Endodermal cell (in vitro differentiated cells): ENCODE results near the gene EMD. TPM values are rescaled to one million over a fixed set of nuclear protein-coding genes. Genes with fewer than 3 reads are reported as not detected.

Experiments
- DNase-seq: peaks from one replicate; pipeline ENCODE4 v3.0.0-alpha.2; 2017
- H3K27ac ChIP-seq: 2 replicates; pipeline ENCODE4 v1.5.1; 2013; ENCODE audit warnings: mild to moderate bottlenecking, low read depth, low read length, moderate library complexity
- H3K27me3 ChIP-seq: 2 replicates; pipeline ENCODE4 v1.6.1; 2013; ENCODE audit warnings: mild to moderate bottlenecking, low read length, moderate library complexity; ENCODE audit not compliant: insufficient read depth, control insufficient read depth, poor library complexity, severe bottlenecking
- H3K36me3 ChIP-seq: 2 replicates; pipeline ENCODE4 v1.7.0; 2013; ENCODE audit warnings: mild to moderate bottlenecking, low read length, moderate library complexity; ENCODE audit not compliant: control insufficient read depth, insufficient read depth
- H3K4me1 ChIP-seq: one replicate; pipeline ENCODE4 v1.7.0; 2013; ENCODE audit warnings: low read length; ENCODE audit not compliant: control insufficient read depth, insufficient read depth
- H3K4me3 ChIP-seq: 2 replicates; pipeline ENCODE4 v1.5.1; 2013; ENCODE audit warnings: mild to moderate bottlenecking, low read length, moderate library complexity
- H3K9ac ChIP-seq: 2 replicates; pipeline ENCODE4 v1.6.1; 2013; ENCODE audit warnings: mild to moderate bottlenecking, low read length, moderate library complexity; ENCODE audit not compliant: poor library complexity, severe bottlenecking; ENCODE audit errors: extremely low read depth
- H3K9me3 ChIP-seq: 2 replicates; pipeline ENCODE4 v1.6.1; 2013; ENCODE audit warnings: mild to moderate bottlenecking, low read length, moderate library complexity; ENCODE audit not compliant: control insufficient read depth
- H3K27ac Mint-ChIP-seq: 2 replicates; pipeline ENCODE4 v1.8.0; 2020; ENCODE audit warnings: mixed read lengths
- H3K27me3 Mint-ChIP-seq: 2 replicates; pipeline ENCODE4 v1.8.0; 2021; ENCODE audit warnings: mild to moderate bottlenecking, mixed read lengths; ENCODE audit not compliant: insufficient read depth
- H3K36me3 Mint-ChIP-seq: 2 replicates; pipeline ENCODE4 v1.8.0; 2020; ENCODE audit warnings: low read depth, mixed read lengths
- H3K4me1 Mint-ChIP-seq: 2 replicates; pipeline ENCODE4 v1.8.0; 2020; ENCODE audit warnings: mixed read lengths
- H3K4me3 Mint-ChIP-seq: 2 replicates; pipeline ENCODE4 v1.8.0; 2020; ENCODE audit warnings: mild to moderate bottlenecking, moderate library complexity, mixed read lengths
- H3K9me3 Mint-ChIP-seq: 2 replicates; pipeline ENCODE4 v1.8.0; 2020; ENCODE audit warnings: mild to moderate bottlenecking, mixed read lengths
- WGBS, 2 experiments: methylation state at CpG; one replicate each; pipeline versions ENCODE4 v1.1.5 to v1.1.7; 2013; ENCODE audit warnings: missing lambda C conversion rate in 2 of 2, mixed read lengths in 1 of 2; ENCODE audit not compliant: insufficient coverage in 1 of 2, insufficient read length in 1 of 2; 5-methylcytosine and 5-hydroxymethylcytosine counted together
- total RNA-seq, 2 donors: library from RNA; stranded (reverse); fragmentation: NEBNext Ultra II Directional in 1 of 2; extraction: Animal tissue kit (Norgen Biotek cat#: 25700) in 1 of 2; gene quantifications; 2 replicates in 1 of 2; 3 replicates in 1 of 2; pipeline ENCODE4 v1.2.1, GENCODE V29; 2021
- TF ChIP-seq, protein P1 (sequence below): fragments of 200-600 bp; sonication (generic); conservative IDR thresholded peaks from 2 replicates; pipeline ENCODE4 v1.5.0; 2021; ENCODE audit warnings: antibody characterized with exemption, mild to moderate bottlenecking

The EMD gene
- total RNA-seq, 2 donors from 2014 or later: 60.3 to 76.4 TPM

- TF ChIP-seq, protein P1, sequence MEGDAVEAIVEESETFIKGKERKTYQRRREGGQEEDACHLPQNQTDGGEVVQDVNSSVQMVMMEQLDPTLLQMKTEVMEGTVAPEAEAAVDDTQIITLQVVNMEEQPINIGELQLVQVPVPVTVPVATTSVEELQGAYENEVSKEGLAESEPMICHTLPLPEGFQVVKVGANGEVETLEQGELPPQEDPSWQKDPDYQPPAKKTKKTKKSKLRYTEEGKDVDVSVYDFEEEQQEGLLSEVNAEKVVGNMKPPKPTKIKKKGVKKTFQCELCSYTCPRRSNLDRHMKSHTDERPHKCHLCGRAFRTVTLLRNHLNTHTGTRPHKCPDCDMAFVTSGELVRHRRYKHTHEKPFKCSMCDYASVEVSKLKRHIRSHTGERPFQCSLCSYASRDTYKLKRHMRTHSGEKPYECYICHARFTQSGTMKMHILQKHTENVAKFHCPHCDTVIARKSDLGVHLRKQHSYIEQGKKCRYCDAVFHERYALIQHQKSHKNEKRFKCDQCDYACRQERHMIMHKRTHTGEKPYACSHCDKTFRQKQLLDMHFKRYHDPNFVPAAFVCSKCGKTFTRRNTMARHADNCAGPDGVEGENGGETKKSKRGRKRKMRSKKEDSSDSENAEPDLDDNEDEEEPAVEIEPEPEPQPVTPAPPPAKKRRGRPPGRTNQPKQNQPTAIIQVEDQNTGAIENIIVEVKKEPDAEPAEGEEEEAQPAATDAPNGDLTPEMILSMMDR: no peak
- peaks cover 62% of the 10 kb centered on the region for H3K36me3 ChIP-seq
- Mint-ChIP-seq H3K4me1 (no peaks in the 10 kb centered on the region), H3K27ac (no peak overlapping the region), H3K27me3 (no peaks in the 10 kb centered on the region), H3K9me3 (peaks cover 52% of the 10 kb centered on the region), H3K4me3 (no peak overlapping the region), H3K36me3 (peaks cover 51% of the 10 kb centered on the region)
- H3K4me1 ChIP-seq: no peaks in the 10 kb centered on the region
- H3K9me3 ChIP-seq: no peaks in the 10 kb centered on the region
- no peak overlapping the region for H3K9ac ChIP-seq
- no peak for DNase-seq
- WGBS, 2 experiments: 99 to 100% methylated on average over 2 to 10 of the region's 11 CpGs
- H3K4me3 ChIP-seq: no peak overlapping the region
- H3K27me3 ChIP-seq: no peaks in the 10 kb centered on the region
- no peak overlapping the region for H3K27ac ChIP-seq
These were observed 21.1 kb upstream of the EMD start for GRCh38 chrX:154358011-154358410.

DNA sequence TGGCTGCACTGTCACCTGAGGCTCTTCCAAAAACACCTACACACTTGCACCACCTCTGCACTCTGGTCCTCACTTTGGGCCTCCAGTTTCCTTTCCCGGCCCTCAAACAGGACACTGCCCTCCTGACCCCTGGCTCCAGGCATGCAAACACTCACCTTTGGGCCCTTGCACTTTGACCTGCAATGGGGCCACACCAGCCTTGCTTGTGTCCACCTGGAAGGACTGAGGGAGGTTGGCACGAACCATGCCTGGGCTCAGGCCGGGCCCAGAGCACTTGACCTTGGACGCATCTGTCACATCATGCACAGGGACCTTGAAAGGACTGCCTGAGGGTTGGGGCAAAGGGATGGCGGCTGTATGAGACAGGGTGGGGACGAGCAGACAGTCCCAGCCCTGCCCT, 20.3 kb upstream of the EMD start:
- 88 to 100% methylated on average over 1 to 6 of the region's 6 CpGs for WGBS, 2 experiments
- TF ChIP-seq, protein P1: no peak
- DNase-seq: no peak
- Mint-ChIP-seq H3K27me3 (no peaks in the 10 kb centered on the region), H3K9me3 (peaks cover 53% of the 10 kb centered on the region), H3K27ac (no peak overlapping the region), H3K4me1 (no peaks in the 10 kb centered on the region), H3K4me3 (no peak overlapping the region), H3K36me3 (peaks cover 46% of the 10 kb centered on the region)
- H3K4me1 ChIP-seq: no peaks in the 10 kb centered on the region
- H3K27ac ChIP-seq: no peak overlapping the region
- H3K9me3 ChIP-seq: no peaks in the 10 kb centered on the region
- no peak overlapping the region for H3K9ac ChIP-seq
- peaks cover 57% of the 10 kb centered on the region for H3K36me3 ChIP-seq
- H3K4me3 ChIP-seq: no peak overlapping the region
- H3K27me3 ChIP-seq: no peaks in the 10 kb centered on the region

DNA sequence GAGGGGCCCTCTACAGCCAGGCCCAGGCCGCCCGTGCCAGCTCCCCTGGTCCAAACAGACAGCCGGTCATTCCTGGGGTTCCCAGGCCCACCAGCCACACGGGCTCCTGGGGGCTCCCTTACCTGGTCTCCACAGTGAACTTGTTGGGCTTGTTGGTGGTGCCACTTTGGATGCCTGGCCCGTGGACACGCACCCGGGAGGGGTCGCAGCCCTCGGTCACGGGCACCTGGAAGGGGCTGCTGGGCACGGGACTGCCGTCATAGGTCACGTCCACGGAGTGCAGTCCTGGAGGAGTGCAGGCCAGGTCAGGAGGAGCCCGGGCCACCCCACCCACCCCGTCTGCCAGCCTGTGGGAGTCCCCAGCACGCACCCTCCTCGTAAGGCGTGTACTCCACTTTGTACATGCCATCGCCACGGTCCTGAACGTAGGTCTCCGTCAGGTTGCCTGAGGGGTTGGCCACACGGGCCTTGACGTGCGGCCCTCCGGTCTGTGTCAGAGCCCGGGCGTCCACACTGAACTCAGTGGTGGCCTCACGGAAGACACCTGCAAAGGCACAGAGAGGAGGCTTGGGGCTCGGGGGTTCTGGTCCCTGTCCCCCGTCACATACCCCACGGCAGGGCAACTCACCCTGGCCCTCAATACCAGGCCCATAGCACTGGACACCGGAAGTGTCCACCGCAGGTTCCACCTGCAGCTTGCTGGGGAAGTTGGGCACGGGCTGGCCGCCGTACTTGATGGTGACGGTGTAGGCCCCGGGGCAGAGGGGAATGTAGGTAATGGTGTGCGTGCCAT, 19.5 kb upstream of the EMD start:
- Histone ChIP-seq H3K27ac (no peak overlapping the region), H3K4me1 (no peaks in the 10 kb centered on the region), H3K27me3 (no peaks in the 10 kb centered on the region), H3K4me3 (no peak overlapping the region), H3K36me3 (peaks cover 56% of the 10 kb centered on the region), H3K9ac (no peak overlapping the region), H3K9me3 (no peaks in the 10 kb centered on the region)
- H3K27me3 Mint-ChIP-seq: no peaks in the 10 kb centered on the region
- DNase-seq: no peak
- TF ChIP-seq, protein P1: no peak
- no peak overlapping the region for H3K4me3 Mint-ChIP-seq
- no peak overlapping the region for H3K27ac Mint-ChIP-seq
- peaks cover 54% of the 10 kb centered on the region for H3K9me3 Mint-ChIP-seq
- WGBS, 2 experiments: 95 to 96% methylated on average over 7 to 41 of the region's 41 CpGs
- peaks cover 51% of the 10 kb centered on the region for H3K36me3 Mint-ChIP-seq
- H3K4me1 Mint-ChIP-seq: no peaks in the 10 kb centered on the region
